GM12873 (cell line): ENCODE results near the gene ABAT.

Experiments
- TF ChIP-seq, protein P1 (sequence below): IDR thresholded peaks from 2 replicates; pipeline ENCODE4 v1.5.1; 2012; ENCODE audit warnings: low read depth, mild to moderate bottlenecking, moderate library complexity, low read length, control low read depth; ENCODE audit not compliant: insufficient read depth; ENCODE audit errors: missing control alignments

ABAT gene

DNA sequence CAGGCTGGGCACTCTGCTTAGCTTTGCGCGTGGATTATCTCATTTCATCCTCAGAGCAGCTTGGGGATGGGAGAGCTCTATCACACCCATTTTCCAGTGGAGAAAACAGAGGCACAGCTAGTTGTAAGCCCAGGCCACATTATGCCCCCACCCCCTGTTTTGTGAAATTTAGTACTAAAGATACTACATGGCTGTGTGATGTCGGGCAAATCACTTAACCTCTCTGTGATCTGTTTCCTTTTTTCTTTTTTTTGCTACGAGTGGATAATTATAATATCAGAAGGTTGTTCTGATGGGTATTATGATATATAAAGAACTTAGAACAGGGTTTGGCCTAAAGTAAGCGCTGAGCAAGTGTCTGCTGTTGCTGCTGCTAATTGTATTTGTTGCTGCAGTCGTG, 41.6 kb downstream of the ABAT start:
- TF ChIP-seq, protein P1, sequence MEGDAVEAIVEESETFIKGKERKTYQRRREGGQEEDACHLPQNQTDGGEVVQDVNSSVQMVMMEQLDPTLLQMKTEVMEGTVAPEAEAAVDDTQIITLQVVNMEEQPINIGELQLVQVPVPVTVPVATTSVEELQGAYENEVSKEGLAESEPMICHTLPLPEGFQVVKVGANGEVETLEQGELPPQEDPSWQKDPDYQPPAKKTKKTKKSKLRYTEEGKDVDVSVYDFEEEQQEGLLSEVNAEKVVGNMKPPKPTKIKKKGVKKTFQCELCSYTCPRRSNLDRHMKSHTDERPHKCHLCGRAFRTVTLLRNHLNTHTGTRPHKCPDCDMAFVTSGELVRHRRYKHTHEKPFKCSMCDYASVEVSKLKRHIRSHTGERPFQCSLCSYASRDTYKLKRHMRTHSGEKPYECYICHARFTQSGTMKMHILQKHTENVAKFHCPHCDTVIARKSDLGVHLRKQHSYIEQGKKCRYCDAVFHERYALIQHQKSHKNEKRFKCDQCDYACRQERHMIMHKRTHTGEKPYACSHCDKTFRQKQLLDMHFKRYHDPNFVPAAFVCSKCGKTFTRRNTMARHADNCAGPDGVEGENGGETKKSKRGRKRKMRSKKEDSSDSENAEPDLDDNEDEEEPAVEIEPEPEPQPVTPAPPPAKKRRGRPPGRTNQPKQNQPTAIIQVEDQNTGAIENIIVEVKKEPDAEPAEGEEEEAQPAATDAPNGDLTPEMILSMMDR, result no peak

DNA sequence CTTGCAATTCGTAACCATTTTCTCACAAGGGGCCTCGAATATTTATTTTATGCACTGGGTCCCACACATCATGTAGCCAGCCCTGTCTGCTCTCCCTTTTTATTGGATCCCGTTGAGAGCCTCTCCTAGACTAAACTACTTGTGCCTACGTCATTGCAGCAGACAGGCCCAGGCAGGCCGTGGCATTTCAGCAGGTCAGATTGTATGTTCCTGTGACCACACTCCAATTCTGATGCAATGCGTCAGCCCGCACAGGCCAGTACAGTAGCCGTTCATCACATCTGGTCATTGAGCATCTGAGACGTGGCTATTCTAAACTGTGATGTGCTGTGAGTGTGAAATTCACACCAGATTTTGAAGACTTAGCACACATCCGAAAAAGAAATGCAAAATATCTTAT, 42.2 kb downstream of the ABAT start:
- TF ChIP-seq, protein P1, result no peak

GRCh38 chr16:8717469-8717868, 43.1 kb downstream of the ABAT start:
- TF ChIP-seq, protein P1, result no peak

DNA sequence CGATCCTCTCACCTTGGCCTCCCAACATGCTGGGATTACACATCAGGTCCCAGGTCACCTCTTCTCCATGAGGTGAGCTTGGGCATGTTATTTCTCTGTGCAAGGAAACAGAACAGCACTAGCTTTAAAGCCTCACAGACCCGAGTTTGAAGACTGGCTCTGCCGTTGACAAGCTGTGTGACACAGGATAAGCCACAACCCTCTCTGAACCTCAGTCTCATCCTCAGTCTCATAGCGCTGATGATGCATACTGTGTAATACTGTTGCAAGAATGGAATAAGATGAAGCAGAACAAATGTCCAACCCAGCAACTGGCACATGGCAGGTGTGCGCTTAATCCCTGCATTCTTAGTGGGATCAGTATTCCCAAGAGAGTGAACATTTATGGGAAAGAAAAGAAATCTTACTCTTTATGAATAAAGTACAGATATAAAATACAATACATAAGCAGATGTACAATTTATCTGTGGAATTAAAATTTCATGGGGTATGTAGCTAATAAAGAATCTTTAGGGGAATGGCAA, 43.5 kb downstream of the ABAT start:
- TF ChIP-seq, protein P1, result no peak

DNA sequence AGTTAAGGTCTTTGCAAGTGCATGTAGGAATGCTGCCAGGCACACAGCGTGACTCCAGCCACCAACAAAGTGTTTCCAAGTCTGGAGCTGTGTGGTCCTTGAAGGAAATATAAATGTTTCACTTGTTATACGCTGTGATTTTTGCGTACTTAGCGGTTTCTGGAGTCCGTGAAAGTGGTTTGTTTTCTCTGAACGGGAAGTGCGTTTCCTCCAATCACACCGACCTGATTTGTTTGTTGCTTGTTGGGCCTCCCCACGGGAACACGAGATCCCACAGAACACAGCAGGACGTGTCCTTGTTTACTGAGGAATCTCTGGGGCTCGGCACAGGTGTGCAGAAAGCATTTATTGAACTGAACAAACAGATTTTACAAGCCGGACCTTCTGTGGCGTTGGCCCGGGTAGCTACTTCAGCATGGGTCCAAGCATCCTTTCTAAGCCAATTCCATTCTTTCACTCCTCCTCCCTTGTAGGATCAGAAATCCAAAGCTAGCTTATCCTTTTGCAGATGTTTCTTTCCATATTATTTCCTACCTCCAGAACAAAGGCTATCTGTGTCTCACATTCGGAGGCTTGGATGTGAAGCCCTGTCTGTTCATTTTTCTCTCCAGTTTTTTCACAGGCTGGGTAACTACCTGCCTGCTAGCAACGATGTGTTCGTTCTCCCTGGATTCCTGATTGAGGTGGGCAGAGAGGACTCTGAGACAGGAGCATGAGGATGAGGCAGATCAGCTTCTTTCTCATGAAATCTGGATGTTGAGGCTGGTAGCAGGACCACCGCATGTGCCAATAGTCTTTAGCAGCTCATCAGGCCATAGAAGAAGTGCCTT, 44.6 kb downstream of the ABAT start:
- TF ChIP-seq, protein P1, result no peak

DNA sequence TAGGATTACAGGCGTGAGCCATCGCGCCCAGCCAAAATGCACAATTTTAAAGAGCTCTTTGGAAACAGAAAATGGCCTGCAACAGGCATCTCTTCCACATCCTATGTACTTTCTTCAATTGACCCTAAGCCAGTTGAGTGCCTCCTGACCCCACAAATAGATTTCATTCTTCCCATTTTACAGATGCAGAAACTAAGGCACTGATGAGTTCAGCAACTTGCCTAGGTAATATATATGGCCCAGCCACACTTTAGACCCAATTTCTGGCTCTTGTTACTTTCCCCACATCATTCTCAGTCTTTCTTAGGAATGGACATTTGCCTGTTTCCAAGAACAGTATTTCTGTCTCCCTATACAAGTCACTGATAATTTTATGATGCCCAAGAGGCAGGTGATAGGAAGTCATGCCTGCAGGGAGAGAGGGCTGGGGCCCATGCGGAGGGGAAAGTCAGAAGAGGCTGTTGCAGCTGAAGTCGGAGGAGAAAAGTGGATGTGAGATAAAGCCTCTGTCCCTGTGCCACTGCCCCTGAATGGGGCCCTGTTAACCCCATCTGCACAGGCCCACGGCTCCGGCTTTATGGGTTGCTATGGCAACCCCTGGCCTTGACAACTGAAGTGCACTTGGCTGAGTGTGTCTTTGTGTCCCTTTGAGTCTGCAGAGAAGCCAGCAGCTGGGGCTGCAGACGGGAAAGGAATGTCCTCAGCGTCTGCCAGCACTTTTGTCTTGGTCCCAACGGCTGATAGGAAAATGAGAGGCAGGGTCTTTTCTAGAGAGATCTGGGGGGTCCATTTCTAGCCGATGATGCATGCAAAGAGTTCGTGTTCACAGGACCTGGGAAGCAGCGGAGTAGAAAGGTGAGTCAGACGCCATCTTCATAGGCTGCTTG, 45.9 kb downstream of the ABAT start:
- TF ChIP-seq, protein P1, result no peak

GRCh38 chr16:8720967-8721308, 46.5 kb downstream of the ABAT start:
- TF ChIP-seq, protein P1, result no peak
